Left ventricle myocardium superior (tissue), 1 donor: Measurements from ENCODE around the gene DCLRE1C. TPM values are rescaled to one million over a fixed set of nuclear protein-coding genes. Genes with fewer than 3 reads are reported as not detected.
"Not testable (repeated sequence)": the region's sequence is repeated elsewhere in the genome, so short reads cannot be mapped to it uniquely, and the experiment has no call there.

Source experiments
- ATAC-seq: fragments of 200-7000 bp; cut with Tn5 transposase; one replicate; pipeline ENCODE4 v1.9.1; 2020; ENCODE audit warnings: mild to moderate bottlenecking, moderate library complexity
- DNase-seq: peaks from one replicate; pipeline ENCODE4 v3.0.0-alpha.2; 2020
- intact Hi-C: fragments of 100-400 bp; cut with micrococcal nuclease; formaldehyde crosslinking; loops from one replicate; pipeline ENCODE4 v1.11.0; 2022
- total RNA-seq: library from RNA; stranded (reverse); fragmentation: NEBNext Ultra II Directional; extraction: Animal tissue kit (Norgen Biotek cat#: 25700); gene quantifications from one replicate; pipeline ENCODE4 v1.2.1, GENCODE V29; 2021
- donor health status: DM: no; HTN: yes; CAD: no; lungs with severe emphysema.

Gene DCLRE1C
- total RNA-seq, 1 donor from 2014 or later = 2.7 TPM

GRCh38 chr10:14949291-14949690 lies 4.6 kb downstream of the DCLRE1C start:
- DNase-seq = no peak
- ATAC-seq = no peak
- intact Hi-C loops = no loop called here

DNA sequence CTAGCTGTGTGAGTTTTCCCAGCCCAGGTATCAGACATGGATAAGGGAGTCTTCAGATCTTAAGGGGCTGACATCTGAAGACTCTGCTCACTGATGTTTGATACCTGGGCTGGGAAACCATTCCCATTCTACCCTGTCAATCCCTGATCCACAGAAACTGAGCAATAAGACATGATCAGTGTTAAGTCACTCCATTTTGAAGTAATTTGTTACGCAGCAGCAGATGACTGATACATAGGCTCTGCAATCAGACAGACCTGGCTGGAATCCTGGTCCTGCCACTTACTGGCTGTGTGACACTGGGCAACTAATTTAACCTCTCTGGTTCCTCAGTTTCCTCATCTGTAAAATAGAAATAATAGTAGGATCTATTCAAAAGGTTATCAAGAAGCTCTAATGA lies 6.6 kb downstream of the DCLRE1C start:
- DNase-seq (no peak), ATAC-seq (no peak)
- intact Hi-C loops = no loop called here

DNA sequence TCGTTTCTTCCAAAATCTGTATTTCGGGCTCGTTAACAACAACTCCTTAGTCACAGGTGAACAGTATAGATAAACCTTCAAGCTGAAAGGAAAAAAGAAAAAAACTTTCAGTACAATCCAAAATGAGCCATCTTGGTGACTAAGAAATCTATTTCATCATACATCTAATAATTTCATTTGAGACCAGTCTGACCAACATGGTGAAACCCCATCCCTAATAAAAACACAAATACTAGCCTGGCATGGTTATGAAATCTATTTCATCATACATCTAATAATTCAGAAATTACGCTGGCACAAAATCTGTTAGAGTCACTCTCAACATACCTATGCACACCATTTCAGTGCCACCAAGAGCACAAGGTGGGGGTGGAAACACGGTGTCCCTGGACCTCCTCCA lies 8.8 kb downstream of the DCLRE1C start:
- no peak for DNase-seq
- intact Hi-C loops = no loop called here
- no peak for ATAC-seq

GRCh38 chr10:14942950-14943338 lies 11.0 kb downstream of the DCLRE1C start:
- intact Hi-C loops, DNase-seq, ATAC-seq: not testable (repeated sequence)

DNA sequence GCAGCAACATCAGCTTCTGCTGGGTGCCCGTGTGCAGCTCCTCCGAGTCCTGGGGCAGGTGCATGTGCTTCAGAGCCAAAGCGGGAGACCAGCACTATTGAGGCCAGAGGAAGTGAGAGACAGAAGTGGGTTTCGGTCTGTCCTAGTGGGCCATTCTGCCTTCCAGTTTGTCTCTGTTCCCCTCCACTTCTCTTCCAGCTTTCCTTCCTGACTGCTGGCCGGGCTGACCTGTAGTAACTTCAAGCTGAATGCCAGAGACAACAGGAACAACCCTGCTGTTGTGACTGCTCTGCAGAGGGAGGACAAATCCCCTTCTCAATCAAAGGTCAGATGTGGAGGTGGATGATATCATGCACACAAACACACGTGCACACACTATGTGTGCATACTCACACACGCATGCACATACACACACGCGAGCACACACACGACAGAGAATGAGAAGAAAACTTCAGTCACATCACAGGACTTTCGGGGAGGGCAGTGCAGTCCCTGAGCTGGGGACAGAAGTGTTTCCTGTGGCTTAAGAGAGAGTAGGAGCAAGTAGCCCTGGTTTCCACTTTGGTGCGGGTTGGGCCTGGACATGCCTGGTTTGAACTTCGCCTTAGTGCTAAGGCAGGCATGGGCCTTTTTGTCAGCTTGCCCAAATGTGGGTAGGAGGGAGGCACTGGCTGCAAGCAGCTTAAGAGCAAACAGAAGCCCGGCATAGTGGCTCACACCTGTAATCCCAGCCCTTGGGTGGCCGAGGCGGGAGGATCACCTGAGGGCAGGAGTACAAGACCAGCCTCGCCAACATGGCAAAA lies 11.5 kb downstream of the DCLRE1C start:
- intact Hi-C loops, ATAC-seq, DNase-seq: not testable (repeated sequence)

GRCh38 chr10:14938971-14939370 lies 14.9 kb downstream of the DCLRE1C start:
- DNase-seq, intact Hi-C loops, ATAC-seq: not testable (repeated sequence)

DNA sequence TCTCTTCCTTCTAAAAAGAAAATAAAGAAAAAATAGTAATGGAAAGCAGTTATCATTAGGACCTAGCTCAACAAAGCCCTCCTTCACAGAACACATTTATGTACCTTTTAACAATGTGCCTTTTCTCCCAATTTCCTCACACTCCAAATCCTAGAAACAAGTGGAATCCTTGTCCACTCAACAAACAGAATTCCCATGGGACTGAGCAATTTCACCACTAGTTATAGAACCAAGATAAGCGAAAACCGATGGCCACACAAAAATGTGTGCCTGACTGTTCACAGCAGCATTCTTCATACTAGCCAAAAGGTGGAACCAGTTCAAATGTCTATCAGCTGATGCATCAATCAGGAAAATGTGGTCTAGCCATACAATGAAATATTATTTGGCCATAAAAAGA lies 17.3 kb downstream of the DCLRE1C start:
- no peak for ATAC-seq
- no peak for DNase-seq
- intact Hi-C loops = no loop called here

DNA sequence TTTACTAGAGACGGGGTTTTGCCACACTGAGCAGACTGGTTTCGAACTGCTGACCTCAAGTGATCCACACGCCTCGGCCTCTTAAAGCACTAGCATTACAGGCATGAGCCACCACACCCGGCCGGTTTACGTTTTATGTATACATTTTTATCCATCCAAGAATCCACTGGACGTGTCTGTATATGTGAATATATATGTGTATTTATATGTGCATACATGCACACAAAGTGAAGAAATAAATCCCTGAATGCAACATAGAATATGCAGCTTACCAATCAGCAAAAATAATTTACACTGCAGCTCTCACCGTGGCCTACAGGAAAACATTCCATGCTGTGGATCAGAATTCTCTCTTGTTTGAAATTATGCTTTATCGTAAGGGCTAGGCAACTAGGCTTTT lies 23.3 kb downstream of the DCLRE1C start:
- DNase-seq (no peak), ATAC-seq (no peak)
- intact Hi-C loops = no loop called here

GRCh38 chr10:14926722-14927416 lies 27.0 kb downstream of the DCLRE1C start:
- ATAC-seq = no peak
- intact Hi-C loops = no loop called here

GRCh38 chr10:14926061-14926470 lies 27.8 kb downstream of the DCLRE1C start:
- intact Hi-C loops = no loop called here
- no peak for DNase-seq

More at GRCh38 chr10:14926722-14927416, 27.0 kb downstream of the DCLRE1C start:
- DNase-seq = no peak

DNA sequence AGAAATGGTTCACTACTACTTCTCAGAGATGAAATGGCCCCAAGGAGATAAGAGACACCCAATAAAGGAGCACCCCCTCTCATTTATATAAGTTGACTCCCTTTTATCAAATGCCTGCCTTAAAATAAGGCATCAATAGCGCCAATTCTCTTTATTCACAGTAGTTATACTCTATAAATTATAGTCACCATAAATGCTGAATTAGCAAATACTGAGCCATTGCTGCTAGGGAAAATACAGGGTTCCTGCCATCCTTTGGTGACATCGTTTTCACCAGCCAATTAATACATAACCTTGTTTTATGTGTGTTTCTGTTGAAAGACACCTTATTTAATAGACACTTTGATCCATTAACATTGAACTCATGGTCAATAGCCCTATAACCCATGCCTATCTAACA lies 28.6 kb downstream of the DCLRE1C start:
- ATAC-seq (no peak), DNase-seq (no peak)
- intact Hi-C loops = no loop called here

More at GRCh38 chr10:14926061-14926470, 27.8 kb downstream of the DCLRE1C start:
- ATAC-seq = no peak

DNA sequence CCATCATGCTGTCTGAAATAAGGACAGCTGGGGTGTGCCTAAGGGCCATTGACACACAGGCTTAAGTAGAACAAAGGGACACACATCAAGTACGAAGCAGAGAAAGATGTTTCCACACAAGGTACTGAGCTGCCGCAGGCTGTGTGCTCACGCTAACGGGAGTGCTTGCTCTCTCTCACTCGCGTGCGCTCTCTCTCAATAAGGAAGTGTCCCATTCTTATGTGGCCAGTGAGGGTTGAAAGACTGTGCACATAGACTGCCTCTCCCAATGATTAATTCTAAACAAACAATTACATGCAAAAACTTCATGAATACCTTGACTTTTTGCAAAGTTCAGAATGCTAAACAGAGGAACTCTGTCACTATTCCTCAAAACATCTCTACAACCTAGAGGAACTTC lies 29.9 kb downstream of the DCLRE1C start:
- ATAC-seq = no peak
- DNase-seq = no peak
- intact Hi-C loops = no loop called here

- DNase-seq = no peak
- no peak for ATAC-seq
- intact Hi-C loops = no loop called here
These were observed 34.9 kb downstream of the DCLRE1C start for GRCh38 chr10:14918964-14919363.

- DNase-seq = no peak
- intact Hi-C loops = no loop called here
- ATAC-seq = no peak
These were observed 36.1 kb downstream of the DCLRE1C start for GRCh38 chr10:14917827-14918226.

DNA sequence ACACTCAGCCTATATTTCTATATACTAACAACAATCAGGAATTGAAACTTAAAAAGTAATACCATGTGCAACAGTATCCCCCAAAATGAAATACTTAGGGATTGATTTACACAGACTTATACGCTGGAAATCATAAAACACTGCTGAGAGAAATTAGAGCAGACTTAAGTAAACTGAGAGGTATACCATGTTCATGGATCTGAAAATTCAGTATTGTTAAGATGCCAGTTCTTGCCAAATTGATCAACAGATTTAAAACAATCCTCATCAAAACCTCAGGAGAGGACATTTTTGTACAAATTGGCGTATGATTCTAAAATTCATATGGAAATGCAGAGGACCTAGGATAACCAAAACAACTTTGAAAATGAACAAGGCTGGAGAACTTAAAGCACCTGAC lies 37.3 kb downstream of the DCLRE1C start:
- ATAC-seq = no peak
- DNase-seq = no peak
- intact Hi-C loops = no loop called here

DNA sequence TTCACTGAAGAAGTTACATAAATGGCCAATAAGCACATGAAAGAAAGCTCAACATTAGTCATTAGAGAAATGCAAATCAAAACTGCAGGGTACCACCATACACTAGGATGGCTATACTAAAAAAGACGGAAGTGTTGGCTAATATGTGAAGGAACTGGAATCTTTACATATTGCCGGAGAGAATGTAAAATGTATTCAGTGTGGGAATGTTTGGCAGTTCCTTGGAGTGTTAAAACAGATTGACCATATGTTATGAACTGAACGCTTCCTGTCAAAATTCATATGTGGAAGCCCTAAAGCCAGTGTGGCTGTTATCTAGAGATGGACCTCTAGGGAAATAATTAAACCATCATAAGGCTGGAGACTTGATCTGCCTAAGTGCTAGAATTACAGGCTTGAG lies 42.1 kb downstream of the DCLRE1C start:
- DNase-seq = no peak
- ATAC-seq = no peak

GRCh38 chr10:14910953-14911352 lies 42.9 kb downstream of the DCLRE1C start:
- ATAC-seq (no peak), DNase-seq (no peak)
- intact Hi-C loops = no loop called here

More for the DNA sequence above, 42.1 kb downstream of the DCLRE1C start:
- intact Hi-C loops = no loop called here

DNA sequence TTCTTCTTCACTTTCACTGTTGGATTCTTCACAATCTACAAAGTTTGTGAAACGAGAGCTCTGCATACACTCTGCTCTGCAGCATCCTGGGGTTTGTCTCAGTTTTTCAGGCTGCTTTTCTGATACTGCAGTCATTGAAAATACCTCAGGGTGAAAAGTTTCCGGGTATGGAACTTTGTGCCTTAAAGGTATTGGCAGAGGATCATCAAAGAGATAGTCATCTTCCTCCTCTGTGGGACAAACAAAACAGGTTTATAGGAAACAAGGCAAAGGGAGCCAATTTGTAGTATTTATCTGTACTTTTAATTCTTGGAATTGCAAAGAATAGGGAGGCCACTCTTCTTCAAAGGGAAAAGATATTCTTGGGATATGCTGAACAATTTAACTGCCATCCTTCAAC lies 44.8 kb downstream of the DCLRE1C start:
- intact Hi-C loops = no loop called here
- ATAC-seq = no peak
- DNase-seq = no peak

DNA sequence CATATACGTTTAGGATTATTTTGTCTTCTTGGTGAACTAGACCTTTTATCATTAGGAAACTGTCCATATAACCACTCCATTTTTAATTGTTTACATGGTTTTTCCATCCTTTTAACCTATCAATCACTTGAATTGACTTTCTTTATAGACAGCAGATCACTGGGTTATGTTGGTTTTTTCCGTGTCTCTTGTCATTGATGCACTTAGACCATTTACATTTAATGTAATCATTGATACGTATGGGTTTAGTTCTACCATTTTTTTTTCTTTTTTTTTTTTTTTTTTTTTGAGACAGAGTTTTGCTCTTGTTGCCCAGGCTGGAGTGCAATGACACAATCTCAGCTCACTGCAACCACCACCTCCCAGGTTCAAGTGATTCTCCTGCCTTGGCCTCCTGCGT lies 46.3 kb downstream of the DCLRE1C start:
- ATAC-seq, intact Hi-C loops, DNase-seq: not testable (repeated sequence)

- ATAC-seq (no peak), DNase-seq (no peak)
- intact Hi-C loops = no loop called here
These were observed 47.1 kb downstream of the DCLRE1C start for GRCh38 chr10:14906765-14907164.

GRCh38 chr10:14905890-14906289 lies 48.0 kb downstream of the DCLRE1C start:
- no peak for ATAC-seq
- intact Hi-C loops = no loop called here
- no peak for DNase-seq
